ENCODE measurements around the gene PTPN7. TPM values are rescaled to one million over a fixed set of nuclear protein-coding genes. Genes with fewer than 3 reads are reported as not detected.

The PTPN7 gene
- total and polyA plus RNA-seq, 8 donors: 0.23 to 2.9 (median 1.0) TPM

- 11 to 15% methylated on average over 13 of the region's 13 CpGs for WGBS, 2 donors
- Histone ChIP-seq H3K4me1 (peaks cover 37 to 42% (median 38%) of the 10 kb centered on the region in 3 donors), H3K27me3 (no peaks in the 10 kb centered on the region), H3K36me3 (no peaks in the 10 kb centered on the region), H3K27ac (peak overlapping the region; percentile 95 to 99 (median 98)), H3K9me3 (no peaks in the 10 kb centered on the region), H3K4me3 (peak overlapping the region in 1 of 4 donors; percentile 7)
- no peak for TF ChIP-seq CTCF (IDR thresholded peaks at IDR 0.05)
- DNase-seq: peak; percentile 72 to 96 (median 89)
- no peak for FAIRE-seq
- ATAC-seq: peak; percentile 61 to 80 (median 72)
- intact Hi-C loops (cut with DNase I): loop anchor here in 1 of 3 donors (5.0 kb wide), 2 partner anchors 61 to 96 kb away; partner anchors contain the start of gene ELF3
Measured at GRCh38 chr1:202107801-202108731, 52.3 kb downstream of the PTPN7 start.

DNA sequence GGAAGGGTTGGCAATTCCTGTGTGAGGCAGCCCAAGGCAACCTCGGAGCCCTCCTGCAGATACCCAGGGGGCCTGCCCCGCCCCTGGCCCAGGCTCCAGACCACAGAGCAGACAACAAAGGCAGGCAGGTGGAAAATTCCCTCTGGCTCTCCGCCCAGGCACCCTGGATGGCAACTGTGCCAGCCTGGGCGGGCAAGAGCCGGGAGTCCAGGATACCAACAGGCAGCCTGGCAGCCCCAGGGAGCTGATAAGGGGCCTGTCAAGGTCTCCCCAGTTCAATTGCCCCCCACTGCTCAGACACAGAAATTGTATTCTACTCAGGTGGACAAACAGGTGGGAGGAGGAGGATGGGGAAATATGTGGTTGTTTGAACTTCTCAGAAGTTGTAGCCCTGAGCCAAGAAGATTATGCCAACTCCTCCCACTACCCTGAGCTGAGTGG, 53.1 kb downstream of the PTPN7 start:
- no peak for FAIRE-seq
- peak; percentile 73 to 81 (median 78) for ATAC-seq
- intact Hi-C loops (cut with DNase I): loop anchor here in 1 of 3 donors (5.0 kb wide), 2 partner anchors 60 to 95 kb away; partner anchors contain the start of gene ELF3
- TF ChIP-seq CTCF (IDR thresholded peaks at IDR 0.05): no peak
- no peaks in the 10 kb centered on the region for H3K9me3 ChIP-seq
- H3K4me3 ChIP-seq: no peak overlapping the region
- H3K27ac ChIP-seq: peak overlapping the region; percentile 95 to 99 (median 98)
- DNase-seq: peak; percentile 93 to 98 (median 97)
- H3K36me3 ChIP-seq: no peaks in the 10 kb centered on the region
- no peaks in the 10 kb centered on the region for H3K27me3 ChIP-seq
- 10 to 12% methylated on average over 4 to 5 of the region's 5 CpGs for WGBS, 2 donors
- peaks cover 31 to 42% (median 36%) of the 10 kb centered on the region in 3 donors for H3K4me1 ChIP-seq

- intact Hi-C loops (cut with DNase I): loop anchor here in 1 of 3 donors (5.0 kb wide), 2 partner anchors 59 to 94 kb away; partner anchors contain the start of gene ELF3
- no peak for TF ChIP-seq CTCF (IDR thresholded peaks at IDR 0.05)
- Histone ChIP-seq H3K36me3 (no peaks in the 10 kb centered on the region), H3K27ac (peak overlapping the region; percentile 95 to 99 (median 98)), H3K27me3 (no peaks in the 10 kb centered on the region), H3K9me3 (no peaks in the 10 kb centered on the region), H3K4me3 (no peak overlapping the region), H3K4me1 (peaks cover 31 to 42% (median 36%) of the 10 kb centered on the region in 3 donors)
- DNase-seq: peak; percentile 73 to 87 (median 82)
- WGBS, 2 donors: 28 to 33% methylated on average over 9 to 10 of the region's 10 CpGs
- ATAC-seq: peak; percentile 46 to 54 (median 50)
- FAIRE-seq: no peak
Measured at GRCh38 chr1:202106340-202107254, 53.8 kb downstream of the PTPN7 start.

GRCh38 chr1:202105571-202106339, 54.6 kb downstream of the PTPN7 start:
- Histone ChIP-seq H3K36me3 (no peaks in the 10 kb centered on the region), H3K9me3 (no peaks in the 10 kb centered on the region), H3K4me1 (peaks cover 31 to 42% (median 36%) of the 10 kb centered on the region in 3 donors), H3K27me3 (no peaks in the 10 kb centered on the region), H3K4me3 (no peak overlapping the region), H3K27ac (peak overlapping the region; percentile 95 to 99 (median 98))
- no peak for FAIRE-seq
- peak in 1 of 4 donors; percentile 4 for ATAC-seq
- WGBS, 2 donors: 54 to 55% methylated on average over 10 of the region's 10 CpGs
- TF ChIP-seq CTCF (IDR thresholded peaks at IDR 0.05): no peak
- peak in 4 of 6 donors; percentile 48 to 70 (median 61) for DNase-seq
- intact Hi-C loops (cut with DNase I): loop anchor here in 1 of 3 donors (5.0 kb wide), 2 partner anchors 58 to 93 kb away; partner anchors contain the start of gene ELF3

Data from pancreas (tissue), 10 donors.